ENCODE results near the gene ATF7.

GRCh38 chr12:53530920-53531319 lies 95.3 kb downstream of the ATF7 start:
- TF ChIP-seq, protein P1, sequence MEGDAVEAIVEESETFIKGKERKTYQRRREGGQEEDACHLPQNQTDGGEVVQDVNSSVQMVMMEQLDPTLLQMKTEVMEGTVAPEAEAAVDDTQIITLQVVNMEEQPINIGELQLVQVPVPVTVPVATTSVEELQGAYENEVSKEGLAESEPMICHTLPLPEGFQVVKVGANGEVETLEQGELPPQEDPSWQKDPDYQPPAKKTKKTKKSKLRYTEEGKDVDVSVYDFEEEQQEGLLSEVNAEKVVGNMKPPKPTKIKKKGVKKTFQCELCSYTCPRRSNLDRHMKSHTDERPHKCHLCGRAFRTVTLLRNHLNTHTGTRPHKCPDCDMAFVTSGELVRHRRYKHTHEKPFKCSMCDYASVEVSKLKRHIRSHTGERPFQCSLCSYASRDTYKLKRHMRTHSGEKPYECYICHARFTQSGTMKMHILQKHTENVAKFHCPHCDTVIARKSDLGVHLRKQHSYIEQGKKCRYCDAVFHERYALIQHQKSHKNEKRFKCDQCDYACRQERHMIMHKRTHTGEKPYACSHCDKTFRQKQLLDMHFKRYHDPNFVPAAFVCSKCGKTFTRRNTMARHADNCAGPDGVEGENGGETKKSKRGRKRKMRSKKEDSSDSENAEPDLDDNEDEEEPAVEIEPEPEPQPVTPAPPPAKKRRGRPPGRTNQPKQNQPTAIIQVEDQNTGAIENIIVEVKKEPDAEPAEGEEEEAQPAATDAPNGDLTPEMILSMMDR (conservative IDR thresholded peaks at IDR 0.05 in 1 of 2, IDR thresholded peaks at IDR 0.05 in 1 of 2; ENCODE audit: extremely low read depth in 1 of 2, insufficient read depth in 1 of 2, low read depth in 1 of 2, low read length in 2 of 2) = no peak
- TF ChIP-seq EZH2 (IDR thresholded peaks at IDR 0.05; ENCODE audit: borderline replicate concordance, low read length) = no peak
